T-helper 2 cell (primary cell): ENCODE data around the gene MTO1.
"Not testable (repeated sequence)": the region's sequence is repeated elsewhere in the genome, so short reads cannot be mapped to it uniquely, and the experiment has no call there.

Experiments
- DNase-seq, 5 experiments: peaks; one replicate each; pipeline versions ENCODE4 v3.0.0 to v3.0.0-alpha.2; 2012 to 2022

The MTO1 gene

DNA sequence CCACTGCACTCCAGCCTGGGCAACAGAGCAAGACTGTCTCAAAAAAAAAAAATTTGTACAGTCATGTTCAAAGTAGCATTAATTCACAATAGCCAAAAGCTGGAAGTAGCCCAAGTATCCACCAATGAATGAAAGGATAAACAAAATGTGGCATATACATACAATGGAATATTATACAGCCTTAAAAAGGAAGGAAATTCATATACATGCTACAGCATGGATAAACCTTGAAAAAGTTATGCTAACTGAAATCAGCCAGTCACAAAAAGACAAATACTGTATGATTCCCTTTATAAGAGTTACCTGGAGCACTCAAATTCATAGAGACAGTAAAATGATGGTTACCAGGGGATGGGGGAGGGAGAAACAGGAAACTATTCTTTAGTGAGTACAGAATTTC lies 43.6 kb downstream of the MTO1 start:
- no peak for DNase-seq

DNA sequence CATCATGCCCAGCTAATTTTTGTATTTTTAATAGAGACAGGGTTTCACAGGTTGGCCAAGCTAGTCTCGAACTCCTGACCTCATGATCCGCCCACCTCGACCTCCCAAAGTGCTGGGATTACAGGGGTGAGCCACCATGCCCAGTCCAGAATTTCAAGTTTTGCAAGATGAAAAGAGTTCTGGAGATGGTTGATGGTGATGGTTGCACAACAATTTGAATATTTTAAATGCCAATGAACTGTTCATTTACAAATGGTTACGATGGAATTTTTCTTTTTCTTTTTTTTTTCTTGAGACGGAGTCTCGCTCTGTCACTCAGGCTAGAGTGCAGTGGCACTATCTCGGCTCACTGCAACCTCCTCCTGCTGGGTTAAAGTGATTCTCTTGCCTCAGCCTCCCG lies 44.2 kb downstream of the MTO1 start:
- DNase-seq, result not testable (repeated sequence)

DNA sequence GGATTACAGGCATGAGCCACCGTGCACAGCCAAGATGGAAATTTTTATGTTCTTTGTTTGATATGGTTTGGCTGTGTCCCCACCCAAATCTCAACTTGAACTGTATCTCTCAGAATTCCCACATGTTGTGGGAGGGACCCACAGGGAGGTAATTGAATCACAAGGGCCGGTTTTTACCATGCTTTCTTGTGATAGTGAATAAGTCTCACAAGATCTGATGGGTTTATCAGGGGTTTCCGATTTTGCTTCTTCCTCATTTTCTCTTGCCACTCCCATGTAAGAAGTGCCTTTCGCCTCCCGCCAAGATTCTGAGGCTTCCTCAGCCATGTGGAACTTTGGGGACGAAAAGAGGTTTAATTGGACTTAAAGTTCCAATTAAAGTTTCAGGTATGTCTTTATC lies 44.7 kb downstream of the MTO1 start:
- DNase-seq, result no peak

DNA sequence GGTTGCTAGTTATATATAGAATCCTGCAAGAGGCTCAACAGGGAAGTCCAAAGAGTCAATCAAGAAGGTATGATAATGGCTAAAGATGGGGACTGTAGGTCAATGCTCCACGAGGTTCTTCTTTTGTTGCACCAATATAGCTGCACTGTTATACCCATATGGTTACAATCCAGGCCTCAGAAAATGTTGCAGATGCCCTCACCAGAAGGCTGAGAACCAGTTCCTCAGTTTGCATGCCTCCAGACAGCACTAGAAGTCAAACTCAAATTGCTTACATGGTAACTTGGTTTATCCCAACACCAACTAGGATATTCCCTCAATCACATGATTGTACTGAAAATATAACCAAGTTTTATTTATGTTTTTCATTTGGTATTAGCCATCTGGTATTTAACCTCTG lies 47.2 kb downstream of the MTO1 start:
- no peak for DNase-seq

DNA sequence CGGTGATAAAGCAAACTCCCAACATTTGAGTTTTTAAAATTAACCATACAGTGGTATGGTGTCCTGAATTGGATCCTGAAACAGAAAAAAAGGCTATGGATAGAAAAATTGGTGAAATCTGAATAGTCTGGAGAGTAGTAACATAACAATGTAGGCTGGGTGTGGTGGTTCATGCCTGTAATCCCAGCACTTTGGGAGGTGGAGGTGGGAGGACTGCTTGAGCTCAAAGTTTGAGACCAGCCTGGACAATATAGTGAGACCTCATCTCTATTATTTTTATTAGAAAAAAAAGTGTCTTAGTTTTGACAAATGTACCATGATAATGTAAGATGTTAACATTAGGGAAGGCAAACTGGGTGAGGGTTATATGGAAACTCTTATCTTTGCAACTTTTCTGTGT lies 48.3 kb downstream of the MTO1 start:
- no peak for DNase-seq

DNA sequence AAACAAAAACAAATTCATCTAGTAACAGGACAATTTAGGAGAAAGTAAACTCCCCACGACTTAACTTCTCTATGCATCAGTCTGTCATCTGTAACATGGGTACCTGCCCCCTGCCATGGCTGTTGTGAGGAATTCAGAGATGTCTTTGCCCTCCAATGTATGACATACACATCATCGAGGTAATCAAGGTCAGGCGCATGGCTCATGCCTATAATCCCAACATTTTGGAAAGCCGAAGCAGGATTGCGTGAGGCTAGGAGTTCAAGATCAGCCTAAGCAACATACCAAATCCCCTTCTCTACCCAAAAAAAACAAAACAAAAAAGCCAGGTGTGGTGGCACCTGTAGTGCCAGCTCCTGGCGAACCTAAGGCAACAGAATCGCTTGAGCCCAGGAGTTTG lies 50.3 kb downstream of the MTO1 start:
- DNase-seq, result no peak

DNA sequence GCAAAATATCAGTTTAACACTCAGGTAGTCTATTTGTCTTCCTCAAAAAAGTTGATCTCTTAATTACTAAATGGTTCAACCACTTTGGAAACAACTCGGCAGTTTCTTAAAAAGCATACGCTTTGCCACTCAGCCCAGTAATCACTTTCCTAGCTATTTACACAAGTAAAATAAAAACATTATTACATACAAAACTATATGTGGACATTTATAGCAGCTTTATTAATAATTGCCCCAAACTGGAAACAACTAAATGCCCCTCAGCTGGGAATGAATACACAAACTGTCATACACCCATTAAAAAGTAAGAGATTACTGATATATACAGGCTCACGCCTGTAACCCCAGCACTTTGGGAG lies 51.9 kb downstream of the MTO1 start:
- DNase-seq, result no peak

DNA sequence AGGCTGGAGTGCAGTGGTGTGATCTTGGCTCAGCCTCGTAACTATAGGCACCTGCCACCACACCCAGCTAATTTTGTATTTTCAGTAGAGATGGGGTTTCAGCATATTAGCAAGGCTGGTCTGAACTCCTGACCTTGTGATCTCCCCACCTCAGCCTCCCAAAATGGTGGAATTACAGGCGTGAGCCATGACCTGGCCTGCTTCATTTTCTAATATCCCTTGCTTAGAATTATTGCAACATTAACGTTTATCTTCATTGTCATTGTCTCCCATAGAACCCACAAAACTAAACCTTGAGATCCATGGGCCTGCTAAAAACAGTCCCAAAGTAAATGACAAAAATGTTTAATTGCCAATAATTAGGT lies 53.2 kb downstream of the MTO1 start:
- DNase-seq, result no peak

DNA sequence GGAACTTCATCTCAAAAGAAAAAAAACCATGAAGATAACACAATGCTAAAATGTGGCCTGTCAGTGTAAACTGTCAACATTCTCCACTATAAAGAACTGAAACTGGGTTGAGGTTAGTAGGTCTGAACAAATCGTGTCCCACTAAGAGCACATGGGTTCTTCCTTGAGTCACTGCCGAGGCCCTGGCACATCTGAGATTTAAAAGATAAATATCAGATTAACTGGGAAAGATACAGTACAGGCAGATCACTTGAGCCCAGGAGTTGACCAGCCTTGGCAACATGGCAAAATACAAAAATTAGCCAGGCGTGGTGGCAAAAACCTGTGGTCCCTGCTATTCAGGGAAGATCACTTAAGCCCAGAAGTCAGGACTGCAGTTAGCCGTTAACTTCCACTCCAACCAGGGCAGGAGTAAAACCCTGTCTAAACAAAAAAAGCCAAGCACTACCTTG lies 53.7 kb downstream of the MTO1 start:
- peak in 1 of 5 experiments; percentile 74 for DNase-seq

DNA sequence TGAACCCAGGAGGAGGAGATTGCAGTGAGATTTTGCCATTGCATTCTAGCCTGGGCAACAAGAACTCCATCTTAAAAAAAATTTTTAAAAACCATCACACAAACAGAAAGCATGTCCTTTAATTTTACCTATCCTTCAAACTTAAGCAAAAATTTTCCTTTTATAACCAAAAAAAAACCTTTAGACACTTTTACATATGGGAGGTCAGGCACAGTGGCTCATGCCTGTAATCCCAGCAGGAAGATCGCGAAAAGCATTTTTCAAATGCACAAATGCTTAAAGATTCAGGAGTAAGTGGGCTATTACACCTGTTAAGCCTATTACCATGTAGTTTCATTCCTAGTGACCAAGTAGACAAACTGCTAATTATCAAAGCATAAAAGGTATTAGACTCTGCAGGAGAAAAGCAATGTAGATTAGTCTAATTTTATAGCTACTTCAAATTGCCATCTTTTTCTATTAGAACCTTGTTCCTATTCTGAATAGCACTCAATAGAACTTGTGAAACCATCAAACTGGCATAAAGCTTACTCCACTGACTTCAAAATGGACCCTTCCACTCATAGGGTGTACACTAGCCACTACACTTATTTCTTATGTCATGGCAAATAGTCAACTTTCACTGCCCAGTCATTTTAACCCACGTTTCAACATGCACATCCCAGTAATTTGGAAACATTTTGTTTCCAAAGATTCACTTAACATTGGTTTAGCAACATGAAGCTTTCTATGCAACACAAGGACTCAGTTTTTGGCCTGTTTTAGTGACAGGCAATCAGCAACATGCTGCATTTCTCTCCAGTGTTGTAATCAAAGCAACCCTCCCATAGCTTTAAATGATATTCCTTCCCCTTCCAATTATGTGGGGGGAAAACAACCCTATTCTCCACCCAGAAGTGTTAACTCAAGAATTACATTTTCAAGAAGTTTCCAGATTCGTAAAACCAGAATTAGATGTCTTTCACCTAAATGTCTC lies 55.3 kb downstream of the MTO1 start:
- peak in 1 of 5 experiments; percentile 37 for DNase-seq

DNA sequence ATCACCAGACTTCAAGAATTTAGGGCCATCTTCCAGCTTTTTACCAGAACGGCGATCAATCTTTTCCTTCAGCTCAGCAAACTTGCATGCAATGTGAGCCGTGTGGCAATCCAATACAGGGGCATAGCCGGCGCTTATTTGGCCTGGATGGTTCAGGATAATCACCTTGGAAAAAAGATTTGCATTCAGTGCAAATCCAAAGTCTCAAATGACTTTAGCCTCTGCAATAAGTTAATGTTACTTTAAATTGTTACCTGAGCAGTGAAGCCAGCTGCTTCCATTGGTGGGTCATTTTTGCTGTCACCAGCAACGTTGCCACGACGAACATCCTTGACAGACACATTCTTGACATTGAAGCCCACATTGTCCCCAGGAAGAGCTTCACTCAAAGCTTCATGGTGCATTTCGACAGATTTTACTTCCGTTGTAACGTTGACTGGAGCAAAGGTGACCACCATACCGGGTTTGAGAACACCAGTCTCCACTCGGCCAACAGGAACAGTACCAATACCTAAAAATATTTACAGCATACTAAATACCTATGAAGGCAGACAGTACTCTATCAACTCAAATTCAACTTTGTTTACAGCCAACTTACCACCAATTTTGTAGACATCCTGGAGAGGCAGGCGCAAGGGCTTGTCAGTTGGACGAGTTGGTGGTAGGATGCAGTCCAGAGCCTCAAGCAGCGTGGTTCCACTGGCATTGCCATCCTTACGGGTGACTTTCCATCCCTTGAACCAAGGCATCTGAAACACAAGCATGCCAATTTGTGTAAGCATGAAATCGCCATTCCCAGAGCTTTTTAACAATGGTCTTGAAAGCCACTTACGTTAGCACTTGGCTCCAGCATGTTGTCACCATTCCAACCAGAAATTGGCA lies 56.8 kb downstream of the MTO1 start:
- DNase-seq, result not testable (repeated sequence)

DNA sequence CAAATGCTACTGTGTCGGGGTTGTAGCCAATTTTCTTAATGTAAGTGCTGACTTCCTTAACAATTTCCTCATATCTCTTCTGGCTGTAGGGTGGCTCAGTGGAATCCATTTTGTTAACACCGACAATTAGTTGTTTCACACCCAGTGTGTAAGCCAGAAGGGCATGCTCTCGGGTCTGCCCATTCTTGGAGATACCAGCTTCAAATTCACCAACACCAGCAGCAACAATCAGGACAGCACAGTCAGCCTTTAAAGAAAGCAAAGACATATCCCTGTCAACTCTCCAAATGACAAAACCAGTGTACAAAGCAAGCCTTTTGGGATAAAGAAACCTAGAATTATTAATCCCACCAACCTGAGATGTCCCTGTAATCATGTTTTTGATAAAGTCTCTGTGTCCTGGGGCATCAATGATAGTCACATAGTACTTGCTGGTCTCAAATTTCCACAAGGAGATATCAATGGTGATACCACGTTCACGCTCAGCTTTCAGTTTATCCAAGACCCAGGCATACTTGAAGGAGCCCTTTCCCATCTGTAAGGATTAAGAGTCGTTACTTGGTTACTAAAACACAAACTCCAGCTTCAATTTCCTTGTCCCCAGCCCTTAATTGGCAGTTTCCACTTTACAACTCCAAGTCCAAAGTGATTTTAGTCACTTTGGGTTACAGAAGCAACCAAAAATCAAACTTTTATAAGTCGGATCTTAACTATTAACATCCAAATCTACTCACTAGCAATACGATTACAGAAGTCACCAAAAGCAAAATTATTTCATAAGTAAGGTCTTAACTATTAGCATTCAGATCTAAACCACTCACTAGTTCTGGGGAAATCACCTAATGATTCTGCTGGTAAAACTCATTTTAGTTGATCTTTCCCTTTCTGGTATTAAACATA lies 57.7 kb downstream of the MTO1 start:
- DNase-seq, result not testable (repeated sequence)

DNA sequence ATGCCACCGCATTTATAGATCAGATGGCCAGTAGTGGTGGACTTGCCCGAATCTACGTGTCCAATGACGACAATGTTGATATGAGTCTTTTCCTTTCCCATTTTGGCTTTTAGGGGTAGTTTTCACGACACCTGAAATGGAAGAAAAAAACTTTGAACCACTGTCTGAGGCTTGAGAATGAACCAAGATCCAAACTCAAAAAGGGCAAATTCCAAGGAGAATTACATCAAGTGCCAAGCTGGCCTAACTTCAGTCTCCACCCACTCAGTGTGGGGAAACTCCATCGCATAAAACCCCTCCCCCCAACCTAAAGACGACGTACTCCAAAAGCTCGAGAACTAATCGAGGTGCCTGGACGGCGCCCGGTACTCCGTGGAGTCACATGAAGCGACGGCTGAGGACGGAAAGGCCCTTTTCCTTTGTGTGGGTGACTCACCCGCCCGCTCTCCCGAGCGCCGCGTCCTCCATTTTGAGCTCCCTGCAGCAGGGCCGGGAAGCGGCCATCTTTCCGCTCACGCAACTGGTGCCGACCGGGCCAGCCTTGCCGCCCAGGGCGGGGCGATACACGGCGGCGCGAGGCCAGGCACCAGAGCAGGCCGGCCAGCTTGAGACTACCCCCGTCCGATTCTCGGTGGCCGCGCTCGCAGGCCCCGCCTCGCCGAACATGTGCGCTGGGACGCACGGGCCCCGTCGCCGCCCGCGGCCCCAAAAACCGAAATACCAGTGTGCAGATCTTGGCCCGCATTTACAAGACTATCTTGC lies 58.6 kb downstream of the MTO1 start:
- peak; percentile 55 to 85 (median 75) for DNase-seq

DNA sequence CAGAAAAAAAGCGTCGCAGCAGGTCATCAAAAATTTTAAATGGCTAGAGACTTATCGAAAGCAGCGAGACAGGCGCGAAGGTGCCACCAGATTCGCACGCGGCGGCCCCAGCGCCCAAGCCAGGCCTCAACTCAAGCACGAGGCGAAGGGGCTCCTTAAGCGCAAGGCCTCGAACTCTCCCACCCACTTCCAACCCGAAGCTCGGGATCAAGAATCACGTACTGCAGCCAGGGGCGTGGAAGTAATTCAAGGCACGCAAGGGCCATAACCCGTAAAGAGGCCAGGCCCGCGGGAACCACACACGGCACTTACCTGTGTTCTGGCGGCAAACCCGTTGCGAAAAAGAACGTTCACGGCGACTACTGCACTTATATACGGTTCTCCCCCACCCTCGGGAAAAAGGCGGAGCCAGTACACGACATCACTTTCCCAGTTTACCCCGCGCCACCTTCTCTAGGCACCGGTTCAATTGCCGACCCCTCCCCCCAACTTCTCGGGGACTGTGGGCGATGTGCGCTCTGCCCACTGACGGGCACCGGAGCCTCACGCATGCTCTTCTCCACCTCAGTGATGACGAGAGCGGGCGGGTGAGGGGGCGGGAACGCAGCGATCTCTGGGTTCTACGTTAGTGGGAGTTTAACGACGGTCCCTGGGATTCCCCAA lies 59.3 kb downstream of the MTO1 start, which contains the start of gene EEF1A1:
Gene EEF1A1 (minus strand): TSS at position 345 of the 663 bp plus-strand sequence. CDS start 1,006 bp downstream, outside the sequence.
- peak; percentile 96 to 100 (median 100) for DNase-seq

DNA sequence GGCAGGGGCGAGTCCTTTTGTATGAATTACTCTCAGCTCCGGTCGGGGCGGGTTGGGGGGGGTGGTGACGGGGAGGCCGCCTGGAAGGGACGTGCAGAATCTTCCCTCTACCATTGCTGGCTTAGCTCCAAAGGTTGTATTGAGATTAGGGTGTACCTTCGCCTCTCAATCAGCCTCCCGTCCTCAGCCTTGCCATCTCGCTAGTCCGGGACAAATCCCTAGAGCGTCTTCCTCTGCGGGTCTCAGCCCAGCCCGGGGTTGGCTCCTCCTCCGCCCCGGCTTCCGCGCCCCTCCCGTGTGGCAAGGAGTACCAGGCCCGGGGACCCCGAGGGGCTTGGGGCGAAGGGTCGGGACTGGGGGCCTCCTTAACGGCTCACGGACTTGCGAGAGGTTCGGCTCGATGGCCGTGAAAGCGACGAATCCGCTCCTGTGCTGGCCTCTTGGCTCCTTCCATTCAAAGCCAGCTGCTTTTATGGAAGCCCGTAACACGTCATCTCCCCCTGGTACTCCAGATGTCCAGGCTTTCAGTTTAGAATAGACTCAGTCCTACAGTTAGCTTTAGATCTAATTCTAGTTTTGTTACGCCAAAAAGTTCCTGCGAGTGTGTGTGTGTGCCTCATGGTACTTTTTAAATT lies 59.9 kb downstream of the MTO1 start:
- DNase-seq, result peak in 1 of 5 experiments; percentile 59

DNA sequence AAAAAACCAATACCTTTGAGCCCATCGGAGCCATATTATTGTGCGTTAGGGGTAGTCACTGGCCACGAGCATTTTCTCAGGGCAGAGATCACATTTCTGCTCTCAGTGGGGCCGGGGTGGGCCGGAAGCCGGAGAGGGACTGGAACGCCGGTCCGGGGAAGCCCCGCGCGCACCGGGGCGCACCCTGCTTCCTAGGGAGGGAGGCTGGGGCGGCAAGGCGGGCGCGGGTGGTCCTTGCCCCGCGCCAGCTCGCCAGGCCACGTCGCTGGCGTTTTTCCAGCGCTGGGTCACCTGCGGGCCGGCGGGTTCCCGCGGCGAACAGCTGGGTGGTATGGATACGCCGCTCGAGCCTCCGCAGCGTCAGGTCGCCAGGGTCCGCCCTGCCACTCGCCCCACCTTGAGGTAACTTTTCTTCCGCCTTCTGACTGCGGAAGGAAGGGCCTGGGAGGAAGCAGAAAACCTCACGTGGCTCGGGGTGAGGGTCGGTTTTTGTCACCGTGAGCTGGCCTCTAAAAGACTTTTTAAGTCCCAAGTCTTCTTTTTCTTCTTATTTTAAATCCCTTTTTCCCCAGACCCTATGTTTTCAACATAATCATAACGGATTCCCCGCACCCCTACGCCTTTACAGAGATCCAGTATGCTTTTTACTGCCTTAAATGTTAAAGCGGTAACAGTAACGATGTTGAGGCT lies 62.0 kb downstream of the MTO1 start:
- DNase-seq, result peak; percentile 62 to 91 (median 68)

DNA sequence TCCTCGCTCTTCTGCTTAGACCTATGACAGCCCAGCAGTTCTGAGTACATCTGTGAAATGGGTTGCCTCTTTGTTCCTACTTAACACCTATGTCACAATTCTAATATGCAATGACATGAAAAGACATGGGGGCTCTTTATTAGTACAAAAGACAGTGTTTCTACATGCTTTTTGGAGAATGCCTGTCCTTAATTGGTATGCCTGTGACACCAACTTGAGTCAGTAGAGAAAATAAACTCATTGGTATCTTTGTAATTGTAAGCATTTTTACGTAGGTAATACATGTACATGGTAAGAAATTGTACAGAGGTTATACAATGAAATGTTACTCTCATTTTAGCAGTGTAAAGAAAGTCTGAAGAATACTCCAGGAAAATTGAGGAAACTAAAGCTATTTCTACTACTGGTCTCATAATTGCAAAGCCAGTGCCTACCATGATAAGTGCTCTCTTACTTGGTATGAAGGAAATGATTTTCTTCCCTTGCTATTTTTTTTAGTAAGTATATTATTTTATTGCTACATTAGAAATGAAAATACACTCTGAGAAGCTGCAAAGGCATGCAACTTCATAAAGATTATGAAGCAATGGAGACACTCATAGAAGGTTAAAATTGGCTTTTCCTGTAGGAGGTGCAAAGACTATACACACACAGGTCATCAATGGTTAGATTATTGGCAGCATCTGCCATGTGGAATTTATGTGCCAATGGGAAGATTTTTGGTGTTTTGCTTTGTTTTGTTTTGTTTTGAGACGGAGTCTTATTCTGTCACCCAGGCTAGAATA lies 64.2 kb downstream of the MTO1 start:
- DNase-seq, result no peak

DNA sequence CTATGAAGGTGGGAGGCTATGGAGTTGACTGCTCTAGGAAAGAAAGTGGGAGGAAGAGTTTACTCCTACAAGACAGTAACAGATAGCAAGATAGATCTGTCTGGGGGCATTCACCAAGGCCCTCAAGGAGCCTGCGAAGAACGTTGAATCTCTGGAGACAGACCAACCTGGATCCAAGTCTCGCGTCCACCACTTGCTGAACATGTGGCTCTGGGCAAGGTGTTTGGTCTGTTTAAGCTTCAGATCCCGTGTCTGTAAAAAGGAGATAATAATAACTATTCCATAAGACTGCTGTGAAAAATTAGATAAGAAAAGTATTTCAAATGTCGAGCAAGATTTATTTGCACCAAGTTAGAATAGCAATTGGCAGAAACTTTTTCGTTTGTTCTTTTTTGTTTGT lies 67.4 kb downstream of the MTO1 start:
- no peak for DNase-seq

DNA sequence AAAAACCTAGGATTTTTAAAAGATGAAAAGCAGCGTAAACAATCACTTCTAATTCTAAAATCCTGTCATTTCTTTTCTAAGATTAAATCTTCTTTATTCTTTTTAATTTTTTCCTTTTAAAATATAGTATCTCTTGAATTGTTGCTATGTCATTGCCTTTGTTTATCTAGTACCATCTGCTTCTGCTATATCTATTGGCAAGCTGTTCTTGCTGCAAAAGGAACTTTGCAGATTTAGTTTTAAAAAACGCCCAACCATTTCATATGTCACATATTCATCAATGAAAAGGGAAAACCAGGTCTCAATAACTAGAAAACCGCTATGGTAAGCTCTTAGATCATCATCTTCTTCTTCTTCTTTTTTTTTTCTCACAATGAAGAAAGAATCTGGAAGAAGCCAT lies 70.8 kb downstream of the MTO1 start:
- no peak for DNase-seq
